ENCODE data around the gene STX1B. TPM values are rescaled to one million over a fixed set of nuclear protein-coding genes. Genes with fewer than 3 reads are reported as not detected.
A peak's percentile ranks its signal among the peaks of the same experiment; 100 is the strongest.

STX1B gene
- total RNA-seq, 1 donor from 2014 or later, result 4.5 TPM

DNA sequence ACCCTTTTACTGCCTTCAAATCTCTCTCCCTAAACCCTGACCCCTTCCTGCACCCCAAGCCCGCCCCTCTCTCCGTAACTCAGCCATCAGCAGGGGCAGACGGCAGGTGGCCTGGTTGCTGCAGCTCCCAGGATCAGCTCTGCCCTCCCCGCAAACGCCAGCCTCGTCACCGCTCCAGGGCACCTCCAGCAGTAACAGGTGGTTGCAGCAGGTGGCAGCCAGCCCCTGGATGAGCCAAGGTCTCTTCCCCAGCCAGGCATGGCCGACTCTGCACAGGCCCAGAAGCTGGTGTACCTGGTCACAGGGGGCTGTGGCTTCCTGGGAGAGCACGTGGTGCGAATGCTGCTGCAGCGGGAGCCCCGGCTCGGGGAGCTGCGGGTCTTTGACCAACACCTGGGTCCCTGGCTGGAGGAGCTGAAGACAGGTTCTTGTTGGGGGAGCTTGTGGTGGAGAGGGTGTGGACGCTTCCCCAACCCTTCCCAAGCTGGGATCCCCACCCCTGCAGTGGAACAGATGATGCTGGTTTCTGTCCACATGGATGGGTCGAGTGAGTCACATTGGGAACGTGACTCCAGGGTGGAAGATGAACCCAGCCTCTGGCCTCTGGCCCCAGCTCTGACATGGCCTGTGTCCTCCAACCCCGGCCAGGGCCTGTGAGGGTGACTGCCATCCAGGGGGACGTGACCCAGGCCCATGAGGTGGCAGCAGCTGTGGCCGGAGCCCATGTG is 24.9 kb downstream of the STX1B start:
- TF ChIP-seq, protein P1, sequence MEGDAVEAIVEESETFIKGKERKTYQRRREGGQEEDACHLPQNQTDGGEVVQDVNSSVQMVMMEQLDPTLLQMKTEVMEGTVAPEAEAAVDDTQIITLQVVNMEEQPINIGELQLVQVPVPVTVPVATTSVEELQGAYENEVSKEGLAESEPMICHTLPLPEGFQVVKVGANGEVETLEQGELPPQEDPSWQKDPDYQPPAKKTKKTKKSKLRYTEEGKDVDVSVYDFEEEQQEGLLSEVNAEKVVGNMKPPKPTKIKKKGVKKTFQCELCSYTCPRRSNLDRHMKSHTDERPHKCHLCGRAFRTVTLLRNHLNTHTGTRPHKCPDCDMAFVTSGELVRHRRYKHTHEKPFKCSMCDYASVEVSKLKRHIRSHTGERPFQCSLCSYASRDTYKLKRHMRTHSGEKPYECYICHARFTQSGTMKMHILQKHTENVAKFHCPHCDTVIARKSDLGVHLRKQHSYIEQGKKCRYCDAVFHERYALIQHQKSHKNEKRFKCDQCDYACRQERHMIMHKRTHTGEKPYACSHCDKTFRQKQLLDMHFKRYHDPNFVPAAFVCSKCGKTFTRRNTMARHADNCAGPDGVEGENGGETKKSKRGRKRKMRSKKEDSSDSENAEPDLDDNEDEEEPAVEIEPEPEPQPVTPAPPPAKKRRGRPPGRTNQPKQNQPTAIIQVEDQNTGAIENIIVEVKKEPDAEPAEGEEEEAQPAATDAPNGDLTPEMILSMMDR (IDR thresholded peaks at IDR 0.05), result no peak
- no peaks in the 10 kb centered on the region for H3K27me3 Mint-ChIP-seq (ENCODE audit: unreplicated experiment)
- peaks cover 13% of the 10 kb centered on the region for H3K4me1 Mint-ChIP-seq (ENCODE audit: unreplicated experiment)
- peaks cover 9% of the 10 kb centered on the region for H3K36me3 Mint-ChIP-seq (ENCODE audit: unreplicated experiment)
- H3K27ac Mint-ChIP-seq (ENCODE audit: unreplicated experiment), result peak overlapping the region; percentile 50
- peak overlapping the region; percentile 63 for H3K4me3 Mint-ChIP-seq (ENCODE audit: unreplicated experiment)
- no peak for DNase-seq (ENCODE audit: extremely low spot score, unreplicated experiment)
- no peaks in the 10 kb centered on the region for H3K9me3 Mint-ChIP-seq (ENCODE audit: unreplicated experiment)

DNA sequence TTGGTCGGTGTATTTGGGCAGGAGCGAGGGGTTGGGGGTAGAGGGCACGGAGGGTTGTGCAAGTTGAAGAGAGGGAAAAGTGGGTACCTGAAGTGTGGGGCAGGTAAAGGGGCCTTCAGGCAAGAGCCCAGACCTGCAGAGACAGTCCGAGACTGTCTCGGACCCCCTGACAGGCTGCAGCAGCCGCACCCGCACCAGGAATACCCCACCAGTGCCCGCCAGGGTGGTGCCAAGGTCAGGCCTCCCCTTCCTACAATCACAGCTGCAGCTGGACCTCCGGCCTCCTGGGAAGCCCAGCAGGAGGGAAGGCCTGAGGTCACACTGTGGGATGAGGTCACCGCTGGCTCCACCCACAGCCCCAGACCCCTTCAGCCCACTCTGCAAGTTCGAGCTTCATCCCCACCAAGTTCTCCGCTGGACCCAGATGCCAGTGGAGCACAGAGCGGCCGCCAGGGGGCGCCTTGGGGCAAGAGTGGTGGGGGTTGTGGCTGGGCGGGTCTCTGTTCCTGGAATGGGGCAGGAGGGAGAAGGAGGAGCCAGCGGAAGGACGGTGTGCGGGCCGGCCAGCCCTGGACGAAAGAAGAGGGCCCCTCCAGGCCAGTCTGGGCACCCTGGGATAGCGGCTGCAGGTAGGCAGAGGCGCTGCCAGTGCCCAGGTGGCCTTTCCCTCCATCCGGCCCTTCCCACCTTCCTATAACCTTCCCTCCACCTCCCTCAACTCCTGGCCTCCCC is 25.6 kb downstream of the STX1B start, which contains the start of gene HSD3B7:
TSS of gene HSD3B7 (plus strand) at position 539 of the 732 bp plus-strand sequence. CDS start 452 bp downstream, outside the sequence.
- TF ChIP-seq, protein P1 (IDR thresholded peaks at IDR 0.05), result peak; percentile 96
- H3K27me3 Mint-ChIP-seq (ENCODE audit: unreplicated experiment), result no peaks in the 10 kb centered on the region
- peak within 1 kb of the TSS; percentile 63 for H3K4me3 Mint-ChIP-seq (ENCODE audit: unreplicated experiment)
- H3K36me3 Mint-ChIP-seq (ENCODE audit: unreplicated experiment), result peaks cover 12% of the 10 kb centered on the region
- no peaks in the 10 kb centered on the region for H3K9me3 Mint-ChIP-seq (ENCODE audit: unreplicated experiment)
- H3K27ac Mint-ChIP-seq (ENCODE audit: unreplicated experiment), result peak within 1 kb of the TSS; percentile 50
- peak; percentile 97 for DNase-seq (ENCODE audit: extremely low spot score, unreplicated experiment)
- peaks cover 13% of the 10 kb centered on the region for H3K4me1 Mint-ChIP-seq (ENCODE audit: unreplicated experiment)

DNA sequence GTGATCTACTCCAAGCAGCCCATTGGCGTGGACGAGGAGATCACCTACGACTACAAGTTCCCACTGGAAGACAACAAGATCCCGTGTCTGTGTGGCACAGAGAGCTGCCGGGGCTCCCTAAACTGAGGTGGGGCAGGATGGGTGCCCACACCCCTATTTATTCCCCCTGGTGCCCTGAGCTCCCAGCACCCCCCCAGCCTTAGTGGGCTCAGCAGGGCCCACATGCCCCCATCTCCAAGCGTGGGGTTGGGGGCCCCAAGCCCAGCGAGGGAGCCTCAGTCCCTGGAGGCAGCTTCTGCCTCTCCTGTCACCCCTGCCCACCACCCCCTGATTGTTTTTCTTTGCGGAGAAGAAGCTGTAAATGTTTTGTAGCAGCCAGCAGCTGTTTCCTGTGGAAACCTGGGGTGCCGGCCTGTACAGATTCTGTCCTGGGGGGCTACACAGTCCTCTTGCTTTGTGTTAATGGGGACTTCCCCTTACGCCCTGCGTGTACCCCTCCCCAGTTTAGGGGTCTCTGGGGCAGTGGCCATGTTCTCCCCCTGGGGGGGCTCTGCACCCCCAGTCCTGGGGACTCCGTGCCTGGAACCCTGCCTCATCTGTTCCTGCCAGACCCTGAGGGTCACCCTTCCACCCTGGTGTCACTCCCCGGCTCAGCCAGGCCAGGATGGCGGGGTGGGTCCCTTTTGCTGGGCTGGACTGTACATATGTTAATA is 26.4 kb downstream of the STX1B start:
- Mint-ChIP-seq H3K27ac (ENCODE audit: unreplicated experiment) (no peak overlapping the region), H3K4me1 (ENCODE audit: unreplicated experiment) (peaks cover 13% of the 10 kb centered on the region), H3K27me3 (ENCODE audit: unreplicated experiment) (no peaks in the 10 kb centered on the region), H3K9me3 (ENCODE audit: unreplicated experiment) (no peaks in the 10 kb centered on the region), H3K4me3 (ENCODE audit: unreplicated experiment) (no peak overlapping the region), H3K36me3 (ENCODE audit: unreplicated experiment) (peaks cover 12% of the 10 kb centered on the region)
- no peak for DNase-seq (ENCODE audit: extremely low spot score, unreplicated experiment)
- TF ChIP-seq, protein P1 (IDR thresholded peaks at IDR 0.05), result no peak

DNA sequence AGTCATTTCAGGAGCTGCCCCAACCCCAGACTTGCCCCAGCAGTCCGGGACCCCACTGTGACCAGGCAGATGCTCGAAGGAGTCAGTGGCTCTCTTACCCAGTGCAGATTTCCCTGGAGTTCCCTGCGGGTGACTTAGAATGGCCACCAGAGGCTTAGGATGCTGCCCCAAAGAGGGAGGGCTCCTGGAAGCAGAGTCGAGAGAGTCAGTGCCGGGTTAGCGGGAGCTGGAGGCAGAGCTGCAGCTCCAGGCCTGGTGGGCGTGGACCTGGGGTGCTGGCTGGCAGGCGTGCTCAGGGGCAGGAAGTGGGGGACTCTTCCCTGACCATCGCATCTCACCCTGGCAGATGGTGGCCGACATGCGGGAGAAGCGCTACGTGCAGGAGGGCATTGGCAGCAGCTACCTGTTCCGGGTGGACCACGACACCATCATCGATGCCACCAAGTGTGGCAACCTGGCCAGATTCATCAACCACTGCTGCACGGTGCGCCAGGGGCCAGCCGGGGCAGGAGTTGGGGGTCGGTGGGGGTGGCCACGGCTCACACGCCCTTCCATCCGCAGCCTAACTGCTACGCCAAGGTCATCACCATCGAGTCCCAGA is 27.0 kb downstream of the STX1B start:
- peaks cover 13% of the 10 kb centered on the region for H3K4me1 Mint-ChIP-seq (ENCODE audit: unreplicated experiment)
- H3K27ac Mint-ChIP-seq (ENCODE audit: unreplicated experiment), result no peak overlapping the region
- no peak overlapping the region for H3K4me3 Mint-ChIP-seq (ENCODE audit: unreplicated experiment)
- H3K36me3 Mint-ChIP-seq (ENCODE audit: unreplicated experiment), result peaks cover 18% of the 10 kb centered on the region
- H3K9me3 Mint-ChIP-seq (ENCODE audit: unreplicated experiment), result no peaks in the 10 kb centered on the region
- H3K27me3 Mint-ChIP-seq (ENCODE audit: unreplicated experiment), result no peaks in the 10 kb centered on the region
- TF ChIP-seq, protein P1 (IDR thresholded peaks at IDR 0.05), result no peak
- no peak for DNase-seq (ENCODE audit: extremely low spot score, unreplicated experiment)
